MV-4-11 (cell line): ENCODE results near the gene TTC28.
"Not testable (repeated sequence)": the region's sequence is repeated elsewhere in the genome, so short reads cannot be mapped to it uniquely, and the experiment has no call there.

ENCODE experiments used
- DNase-seq: peaks from one replicate; lab custom pipeline; 2025; lab: John Stamatoyannopoulos, UW

TTC28 gene

DNA sequence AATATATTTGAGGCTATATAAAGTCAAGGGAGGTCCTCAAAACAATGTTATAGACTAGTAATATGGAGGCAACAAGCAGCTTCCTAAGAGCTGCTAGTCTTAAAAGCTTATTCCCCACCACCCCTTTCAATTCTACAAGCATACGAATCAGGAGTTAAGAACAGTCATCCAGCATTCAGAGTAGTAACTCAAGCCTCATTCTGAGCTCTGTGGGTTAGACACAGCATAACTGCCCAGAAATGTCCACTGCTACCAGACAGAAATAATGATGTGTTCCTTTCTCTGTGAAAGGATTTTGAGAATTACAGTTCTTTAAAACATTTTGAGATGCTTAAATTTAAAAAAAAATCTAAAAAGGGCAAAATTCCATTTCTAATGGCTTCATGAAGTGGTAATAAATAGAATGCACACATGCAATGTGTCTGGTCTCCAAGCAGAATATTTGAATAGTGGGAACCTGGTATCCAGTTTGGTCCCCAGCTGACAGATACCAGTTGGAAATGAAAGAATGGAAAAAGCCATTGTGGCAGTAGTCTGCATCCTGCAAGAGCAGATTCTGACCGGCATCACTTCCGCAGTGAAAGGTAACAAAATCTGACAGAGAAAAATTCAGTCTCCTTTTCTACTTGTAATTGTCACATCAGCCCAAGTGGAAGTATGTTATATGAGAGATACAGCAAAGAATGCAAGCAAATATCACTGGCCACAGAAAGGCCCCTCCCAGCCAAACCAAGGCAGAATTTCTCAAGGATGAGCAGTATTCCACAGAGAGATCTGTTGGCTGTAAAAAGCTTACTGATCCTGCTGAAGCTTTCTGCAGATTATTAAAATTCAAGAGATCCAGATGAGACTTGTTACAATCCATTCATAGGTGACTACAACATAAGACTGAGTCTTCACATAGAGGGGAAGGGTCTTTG, 449.8 kb downstream of the TTC28 start:
- no peak for DNase-seq

DNA sequence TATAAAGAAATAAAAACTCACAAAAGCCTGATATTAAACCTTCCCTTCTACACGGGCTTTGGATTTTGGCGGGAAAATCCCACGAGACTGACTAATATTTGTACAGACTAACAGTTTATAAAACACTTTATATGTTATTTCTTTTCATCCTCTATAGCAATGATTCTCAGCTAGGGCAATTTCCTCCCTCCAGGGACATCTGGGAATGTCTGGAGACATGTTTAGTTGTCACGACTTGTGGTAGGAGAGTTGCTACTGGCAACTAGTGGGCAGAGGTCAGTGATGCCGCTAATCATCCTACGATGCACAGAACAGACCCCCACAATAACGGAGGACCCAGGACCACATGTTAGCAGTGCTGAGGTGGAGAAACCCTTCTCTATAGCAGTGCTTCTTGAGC, 455.8 kb downstream of the TTC28 start:
- no peak for DNase-seq

DNA sequence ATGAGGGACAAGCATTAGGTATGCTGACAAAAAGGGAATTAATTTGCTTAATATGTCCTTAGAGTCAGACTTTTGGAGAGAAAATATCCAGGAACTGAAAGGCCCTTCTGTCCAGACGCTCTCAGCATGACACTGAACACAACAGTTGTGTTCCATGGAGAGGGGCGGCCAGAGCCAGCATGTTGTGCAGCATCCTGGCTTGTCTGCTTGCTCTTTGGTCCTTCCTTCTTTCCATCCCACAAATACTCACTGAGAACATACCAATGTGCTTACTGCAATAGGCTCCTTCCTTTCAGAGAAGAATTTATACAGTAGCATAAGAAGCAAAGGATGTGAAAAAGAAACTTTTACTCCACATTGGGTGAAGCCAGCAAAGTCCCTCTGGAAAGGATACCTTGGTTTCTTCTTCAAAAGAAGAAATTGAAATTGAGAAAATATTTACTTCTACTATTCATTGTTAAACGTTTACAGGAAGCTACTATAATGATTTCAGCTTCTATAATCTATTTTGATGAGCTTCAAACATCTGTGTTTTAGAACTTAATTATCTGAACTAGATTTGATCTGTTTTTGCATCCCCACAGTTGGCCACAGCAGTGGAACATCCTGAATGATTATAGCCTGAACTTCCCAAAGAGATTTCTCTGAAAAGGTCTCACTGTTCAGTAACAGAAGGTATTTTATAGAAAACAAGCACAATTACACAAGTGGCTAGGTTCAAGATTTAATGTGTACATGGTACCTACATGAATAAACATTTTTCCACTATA, 456.5 kb downstream of the TTC28 start:
- DNase-seq = no peak

DNA sequence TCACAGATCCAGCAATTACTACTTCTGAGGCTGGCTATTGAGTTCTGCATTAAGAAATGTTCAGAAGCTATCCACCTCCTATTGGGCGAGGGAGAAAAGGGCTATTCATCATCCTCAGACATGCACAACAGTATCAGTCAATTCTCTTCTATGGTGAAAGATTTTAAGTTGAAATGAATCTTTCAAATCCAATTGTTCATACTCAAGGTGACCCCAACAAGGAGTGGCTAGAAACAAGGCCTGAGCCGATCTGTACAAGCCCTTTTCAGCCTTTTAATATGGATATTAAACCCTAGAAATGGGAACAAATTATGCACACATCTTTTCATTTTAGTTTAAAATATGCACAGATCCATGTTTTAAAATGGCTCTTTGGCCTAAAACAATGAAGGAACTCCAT, 457.1 kb downstream of the TTC28 start:
- DNase-seq = no peak

GRCh38 chr22:28222052-28222451, 457.6 kb downstream of the TTC28 start:
- DNase-seq = no peak

GRCh38 chr22:28220626-28221363, 458.8 kb downstream of the TTC28 start:
- no peak for DNase-seq

GRCh38 chr22:28217277-28217676, 462.4 kb downstream of the TTC28 start:
- no peak for DNase-seq

DNA sequence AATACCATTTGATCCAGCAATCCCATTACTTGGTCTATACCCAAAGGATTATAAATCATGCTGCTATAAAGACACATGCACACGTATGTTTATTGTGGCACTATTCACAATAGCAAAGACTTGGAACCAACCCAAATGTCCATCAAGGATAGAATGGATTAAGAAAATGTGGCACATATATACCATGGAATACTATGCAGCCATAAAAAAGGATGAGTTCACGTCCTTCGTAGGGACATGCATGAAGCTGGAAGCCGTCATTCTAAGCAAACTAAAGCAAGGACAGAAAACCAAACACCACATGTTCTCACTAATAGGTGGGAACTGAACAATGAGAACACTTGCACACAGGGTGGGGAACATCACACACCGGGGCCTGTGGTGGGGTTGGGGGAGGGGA, 464.9 kb downstream of the TTC28 start:
- DNase-seq = not testable (repeated sequence)

GRCh38 chr22:28209457-28209856, 470.2 kb downstream of the TTC28 start:
- DNase-seq = not testable (repeated sequence)

GRCh38 chr22:28208787-28209186, 470.9 kb downstream of the TTC28 start:
- no peak for DNase-seq

GRCh38 chr22:28208036-28208435, 471.6 kb downstream of the TTC28 start:
- no peak for DNase-seq

DNA sequence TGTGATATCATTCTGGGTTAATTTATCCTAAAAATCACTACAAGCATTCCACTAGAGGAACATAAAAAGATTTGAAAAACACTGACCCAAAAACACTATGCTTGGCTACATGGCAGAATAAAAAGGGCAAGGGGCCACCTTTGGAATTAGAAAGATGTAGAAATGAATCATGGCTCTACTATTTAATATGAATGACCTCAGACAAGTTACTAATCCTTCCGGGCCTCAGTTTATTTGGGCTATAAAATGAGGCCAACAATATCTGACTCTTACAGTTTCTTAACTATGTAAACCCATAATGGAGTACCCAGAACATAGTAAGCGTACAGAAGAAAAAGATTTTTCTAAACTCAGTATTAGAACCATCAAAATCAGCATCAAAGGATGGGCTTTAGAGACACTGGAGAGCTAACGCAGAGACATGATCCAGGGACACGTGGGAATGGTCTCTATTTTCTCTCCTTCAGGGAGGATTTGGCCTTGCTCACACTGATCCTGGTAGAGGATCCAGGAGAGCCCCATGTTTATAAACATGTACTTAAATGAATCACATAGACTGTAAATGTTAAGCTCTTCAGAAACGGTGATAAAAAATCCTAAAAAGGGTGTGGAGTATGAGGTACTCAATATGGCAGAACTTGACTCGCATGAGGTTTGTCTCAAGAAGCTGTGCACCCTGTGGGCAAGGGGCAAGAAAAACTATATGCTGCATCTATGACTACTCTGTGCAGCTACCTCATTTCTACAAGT, 472.2 kb downstream of the TTC28 start:
- no peak for DNase-seq

- no peak for DNase-seq
Observed at GRCh38 chr22:28205926-28206325, 473.7 kb downstream of the TTC28 start.

DNA sequence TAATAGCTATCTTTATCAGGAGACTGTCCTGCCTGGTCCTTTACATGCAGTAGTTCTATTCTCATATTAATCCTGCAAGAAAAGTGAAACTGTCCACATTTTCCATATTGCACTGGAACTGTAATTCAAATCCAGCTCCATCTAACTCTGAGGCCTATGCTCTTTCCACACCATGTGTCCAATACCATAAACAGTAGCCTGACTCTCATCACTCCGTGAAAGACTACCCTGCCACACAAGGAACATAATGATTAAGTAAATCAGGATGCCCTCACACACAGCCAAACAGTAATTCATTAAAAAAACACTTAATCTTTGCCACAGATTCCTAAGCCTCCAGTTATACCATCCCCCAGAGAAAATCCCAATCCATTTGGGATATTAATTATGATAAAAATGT, 475.3 kb downstream of the TTC28 start:
- DNase-seq = no peak

GRCh38 chr22:28203286-28203685, 476.4 kb downstream of the TTC28 start:
- no peak for DNase-seq

- no peak for DNase-seq
Observed at GRCh38 chr22:28198692-28199091, 480.9 kb downstream of the TTC28 start.

DNA sequence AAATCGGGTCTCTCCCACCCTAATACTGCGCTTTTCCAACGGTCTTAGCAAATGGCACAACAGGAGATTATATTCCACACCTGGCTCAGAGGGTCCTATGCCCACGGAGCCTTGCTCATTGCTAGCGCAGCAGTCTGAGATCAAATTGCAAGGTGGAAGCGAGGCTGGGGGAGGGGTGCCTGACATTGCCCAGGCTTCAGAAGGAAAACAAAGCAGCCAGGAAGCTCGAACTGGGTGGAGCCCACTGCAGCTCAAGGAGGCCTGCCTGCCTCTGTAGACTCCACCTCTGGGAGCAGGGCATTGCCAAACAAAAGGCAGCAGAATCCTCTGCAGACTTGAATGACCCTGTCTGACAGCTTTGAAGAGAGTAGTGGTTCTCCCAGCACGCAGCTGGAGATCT, 488.1 kb downstream of the TTC28 start:
- DNase-seq = not testable (repeated sequence)

- DNase-seq = no peak
Observed at GRCh38 chr22:28188178-28188879, 491.3 kb downstream of the TTC28 start.

- DNase-seq = no peak
Observed at GRCh38 chr22:28187612-28188011, 492.0 kb downstream of the TTC28 start.

- no peak for DNase-seq
Observed at GRCh38 chr22:28186641-28187040, 493.0 kb downstream of the TTC28 start.

- DNase-seq = no peak
Observed at GRCh38 chr22:28185130-28185529, 494.5 kb downstream of the TTC28 start.
